Activated naive CD8-positive, alpha-beta T cell treated with anti-CD3 and anti-CD28 coated beads, Interleukin-2, amount 50 U/mL, for 16 hours (primary cell): ENCODE measurements around the gene LASP1NB.
"Not testable (repeated sequence)": the region's sequence is repeated elsewhere in the genome, so short reads cannot be mapped to it uniquely, and the experiment has no call there.

ENCODE experiments used
- DNase-seq: peaks from one replicate; pipeline ENCODE4 v3.0.0-alpha.2; 2020; ENCODE audit warnings: low read depth, low spot score

Gene LASP1NB

GRCh38 chr17:38896346-38896954, 29.0 kb upstream of the LASP1NB start:
- DNase-seq = no peak

- no peak for DNase-seq
These were observed 28.2 kb upstream of the LASP1NB start for GRCh38 chr17:38897176-38897575.

- DNase-seq = no peak
These were observed 27.6 kb upstream of the LASP1NB start for GRCh38 chr17:38897671-38898290.

GRCh38 chr17:38898291-38898679, 27.1 kb upstream of the LASP1NB start:
- no peak for DNase-seq

- DNase-seq = peak; percentile 75
These were observed 26.5 kb upstream of the LASP1NB start for GRCh38 chr17:38898812-38899348.

GRCh38 chr17:38899421-38899820, 26.0 kb upstream of the LASP1NB start:
- DNase-seq = no peak

- no peak for DNase-seq
These were observed 24.3 kb upstream of the LASP1NB start for GRCh38 chr17:38900978-38901656.

GRCh38 chr17:38903404-38903803, 22.0 kb upstream of the LASP1NB start:
- no peak for DNase-seq

- no peak for DNase-seq
These were observed 20.5 kb upstream of the LASP1NB start for GRCh38 chr17:38904892-38905291.

- no peak for DNase-seq
These were observed 20.0 kb upstream of the LASP1NB start for GRCh38 chr17:38905375-38905774.

- DNase-seq = no peak
These were observed 18.8 kb upstream of the LASP1NB start for GRCh38 chr17:38906460-38907228.

GRCh38 chr17:38907930-38908675, 17.3 kb upstream of the LASP1NB start:
- no peak for DNase-seq

GRCh38 chr17:38908676-38909181, 16.7 kb upstream of the LASP1NB start:
- DNase-seq = no peak

- no peak for DNase-seq
These were observed 15.1 kb upstream of the LASP1NB start for GRCh38 chr17:38910325-38910724.

GRCh38 chr17:38911081-38911730, 14.2 kb upstream of the LASP1NB start:
- DNase-seq = no peak

- DNase-seq = not testable (repeated sequence)
These were observed 13.7 kb upstream of the LASP1NB start for GRCh38 chr17:38911731-38912081.

- no peak for DNase-seq
These were observed 13.1 kb upstream of the LASP1NB start for GRCh38 chr17:38912221-38912813.

GRCh38 chr17:38914741-38915638, 10.4 kb upstream of the LASP1NB start:
- DNase-seq = no peak

GRCh38 chr17:38915639-38915995, 9.8 kb upstream of the LASP1NB start:
- no peak for DNase-seq
